Measurements from ENCODE around the gene CCDC71.

Gene CCDC71

GRCh38 chr3:49166752-49167556 lies 823 bp upstream of the CCDC71 start:
- no peak for DNase-seq (ENCODE audit: low read depth)

DNA sequence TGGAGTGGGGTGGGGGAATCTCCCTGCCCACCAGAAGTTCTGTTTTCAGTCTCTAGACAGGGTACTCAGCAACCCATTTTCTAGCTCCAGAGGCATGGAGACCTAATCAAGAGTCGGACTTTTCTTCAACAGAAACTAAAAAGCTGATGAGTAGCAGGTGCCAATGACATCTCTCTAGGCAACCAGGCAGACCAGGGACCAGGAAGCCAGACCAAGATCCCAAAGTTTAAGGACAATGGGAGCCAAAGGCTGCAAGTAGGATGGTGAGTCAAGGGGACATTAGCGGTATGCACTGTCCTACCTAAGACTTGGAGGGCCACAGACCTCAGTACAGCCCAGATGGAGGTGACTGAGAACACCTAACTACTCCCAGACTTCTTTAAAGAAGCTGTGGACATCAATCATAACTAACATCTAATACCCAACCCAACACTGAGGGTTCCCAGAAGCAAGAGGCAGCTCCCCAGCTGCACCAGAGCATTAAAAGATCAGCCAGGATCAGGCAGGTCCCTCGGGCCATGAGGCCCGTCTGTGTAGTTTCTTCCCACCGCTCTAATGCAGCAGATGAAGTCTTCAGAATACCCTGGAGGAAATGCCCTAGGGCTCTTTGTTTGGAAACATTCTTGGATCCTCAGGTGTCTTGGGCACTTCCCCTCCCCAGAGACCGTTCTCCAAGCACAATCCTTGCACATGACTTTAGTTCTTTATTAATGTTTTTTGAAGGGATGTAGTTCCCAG lies 979 bp downstream of the CCDC71 start:
- no peak for DNase-seq (ENCODE audit: low read depth)

DNA sequence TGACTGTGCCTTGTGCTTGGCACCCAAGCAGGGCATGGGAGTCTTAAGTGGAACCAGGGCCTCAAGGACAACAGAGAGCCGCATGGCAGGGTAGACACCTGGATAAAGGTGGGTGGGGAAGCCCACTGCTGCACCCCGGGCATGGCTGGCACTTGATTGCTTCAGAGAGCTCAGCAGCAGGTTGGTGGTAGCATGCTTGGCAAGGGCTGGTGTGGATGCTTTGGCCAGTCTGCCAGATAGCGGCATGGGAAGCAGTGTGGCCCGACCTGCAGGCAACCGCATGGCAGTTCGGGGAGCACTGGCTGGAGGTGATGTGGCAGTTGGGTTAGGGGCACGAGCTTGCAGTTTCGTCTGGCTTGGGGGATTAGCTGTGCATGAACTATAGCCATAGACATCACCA lies 2.5 kb downstream of the CCDC71 start:
- DNase-seq (ENCODE audit: low read depth) = no peak

- no peak for DNase-seq (ENCODE audit: low read depth)
These were observed 3.2 kb downstream of the CCDC71 start for GRCh38 chr3:49162751-49163419.

DNA sequence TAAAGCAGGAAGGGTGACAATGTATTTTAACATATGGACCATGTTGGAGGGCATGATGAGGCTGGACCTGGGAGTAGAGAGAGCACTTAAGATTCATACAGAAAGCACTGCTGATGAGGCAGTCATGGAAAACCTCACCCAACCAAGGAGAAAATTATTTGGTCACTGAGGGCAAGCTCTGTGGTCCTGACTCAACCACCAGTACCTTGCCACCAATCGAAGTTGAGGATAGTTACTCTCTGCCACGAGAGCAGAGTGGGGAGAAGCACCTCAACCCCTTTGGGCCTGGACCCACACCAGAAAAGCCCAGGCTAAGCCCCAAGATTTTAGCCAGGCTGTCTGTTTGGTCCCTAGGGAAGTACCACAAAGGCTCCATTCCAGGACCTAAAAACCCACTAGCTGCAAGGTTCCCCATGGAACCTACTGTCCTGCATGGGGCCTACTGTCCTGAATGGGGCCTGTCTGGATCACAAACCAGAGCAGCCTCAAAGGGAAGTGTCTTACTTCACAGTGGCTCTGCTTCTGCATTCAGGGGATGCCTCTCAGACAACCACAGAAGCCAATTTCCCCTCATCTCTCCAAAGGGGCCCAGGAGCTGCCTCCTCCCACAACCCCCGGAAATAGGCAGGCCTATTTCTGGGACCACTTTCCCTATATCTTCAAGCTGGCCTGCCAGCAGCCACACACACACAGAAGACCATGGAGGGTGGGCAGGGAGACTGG lies 4.2 kb downstream of the CCDC71 start:
- no peak for DNase-seq (ENCODE audit: low read depth)

- no peak for DNase-seq (ENCODE audit: low read depth)
These were observed 4.9 kb downstream of the CCDC71 start for GRCh38 chr3:49161197-49161596.

DNA sequence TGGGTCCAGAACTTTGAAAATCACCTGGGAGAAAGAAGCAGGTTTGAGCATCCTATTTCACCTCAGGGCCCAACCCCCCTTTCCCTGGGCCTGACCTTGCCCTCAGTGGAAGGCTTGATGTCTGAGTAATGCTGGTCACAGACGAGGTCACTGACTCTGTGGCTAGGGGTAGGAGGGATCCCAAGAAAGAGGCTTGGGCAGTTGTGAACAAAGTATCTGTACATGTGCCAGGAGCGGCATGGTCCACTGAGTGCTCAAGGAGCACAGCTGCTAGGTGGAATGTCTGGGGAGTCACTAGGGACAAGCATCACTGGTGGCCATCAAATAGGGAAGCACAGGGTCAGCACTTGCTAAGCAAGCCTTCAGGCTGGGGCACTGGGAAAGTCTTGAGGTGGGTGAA lies 7.3 kb downstream of the CCDC71 start:
- DNase-seq (ENCODE audit: low read depth) = no peak

- peak; percentile 32 for DNase-seq (ENCODE audit: low read depth)
These were observed 7.9 kb downstream of the CCDC71 start for GRCh38 chr3:49158103-49158709.

GRCh38 chr3:49157289-49157688 lies 8.8 kb downstream of the CCDC71 start:
- DNase-seq (ENCODE audit: low read depth) = no peak

- DNase-seq (ENCODE audit: low read depth) = no peak
These were observed 12.7 kb downstream of the CCDC71 start for GRCh38 chr3:49153349-49153912.

GRCh38 chr3:49151610-49152009 lies 14.5 kb downstream of the CCDC71 start:
- no peak for DNase-seq (ENCODE audit: low read depth)

DNA sequence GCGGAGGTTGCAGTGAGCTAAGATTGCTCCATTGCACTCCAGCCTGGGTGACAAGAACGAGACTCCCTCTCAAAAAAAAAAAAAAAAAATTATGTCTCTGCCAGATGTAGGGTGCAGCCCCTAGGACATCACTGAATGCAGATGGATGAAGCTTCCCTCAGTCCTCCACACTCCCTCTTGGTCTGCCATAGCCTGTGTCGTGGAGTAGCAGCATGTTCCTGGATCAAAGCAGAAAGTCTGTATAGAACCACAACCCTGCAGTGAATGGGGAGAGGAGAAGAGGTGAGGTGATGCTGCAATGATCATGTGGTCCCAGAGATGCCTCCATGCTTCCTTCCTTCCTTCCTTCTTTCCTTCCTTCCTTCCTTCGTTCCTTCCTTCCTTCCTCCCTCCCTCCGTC lies 18.0 kb downstream of the CCDC71 start:
- no peak for DNase-seq (ENCODE audit: low read depth)

- no peak for DNase-seq (ENCODE audit: low read depth)
These were observed 26.1 kb downstream of the CCDC71 start for GRCh38 chr3:49140080-49140479.

DNA sequence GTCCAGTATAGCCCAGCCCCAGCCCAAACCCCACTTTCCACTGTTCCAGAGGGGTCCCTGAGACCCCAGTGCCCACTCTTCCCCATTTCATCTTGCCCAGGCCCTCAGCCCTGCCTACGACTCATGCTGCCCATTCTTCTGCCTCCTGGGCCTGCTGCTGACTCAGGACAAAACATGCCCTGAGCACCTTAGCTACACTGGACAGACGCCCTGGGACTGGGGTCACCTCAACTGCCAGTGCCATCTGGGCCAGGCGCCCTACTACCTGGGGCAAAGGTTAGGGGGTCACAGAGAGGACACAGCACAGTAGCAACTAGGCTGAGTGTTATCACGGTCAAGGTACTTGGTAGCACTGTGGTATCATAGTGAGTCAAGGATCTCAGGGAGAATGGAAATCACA lies 30.6 kb downstream of the CCDC71 start:
- DNase-seq (ENCODE audit: low read depth) = no peak

- DNase-seq (ENCODE audit: low read depth) = no peak
These were observed 31.5 kb downstream of the CCDC71 start for GRCh38 chr3:49134471-49135265.

DNA sequence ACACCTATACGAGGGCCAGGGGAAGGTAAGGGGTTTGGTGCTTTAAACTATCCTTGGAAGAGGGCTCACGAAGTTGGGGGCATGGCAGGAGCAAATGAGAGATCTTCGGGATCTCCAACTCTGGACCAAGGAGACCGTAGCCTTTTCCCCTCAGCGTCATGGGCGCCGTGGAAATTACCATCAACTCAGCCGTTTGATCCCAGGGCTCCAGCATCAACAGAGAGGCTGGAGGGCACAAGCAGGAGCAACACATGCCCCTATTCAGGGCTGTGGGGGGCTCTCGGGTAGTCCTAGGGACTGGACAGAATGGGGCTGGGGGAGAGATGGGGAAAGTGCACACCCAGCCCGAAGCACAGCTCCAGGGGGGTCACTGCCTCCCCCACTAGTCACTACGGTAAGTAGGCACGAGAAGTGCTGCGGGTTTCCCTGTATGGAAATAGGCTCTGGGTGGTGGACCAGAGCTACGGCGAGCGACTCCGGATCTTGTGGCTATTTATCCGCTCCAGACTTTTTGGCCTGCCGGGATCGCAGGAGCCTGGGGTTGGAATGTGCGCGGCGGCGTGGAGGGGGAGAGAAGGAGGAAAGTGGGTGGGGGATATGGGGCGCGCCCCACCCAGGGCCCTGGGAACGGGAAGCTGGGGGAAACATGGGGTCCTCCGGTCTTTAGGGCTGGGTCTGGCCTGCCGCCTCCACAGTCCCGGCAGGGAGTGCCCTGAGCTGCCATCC lies 32.7 kb downstream of the CCDC71 start:
- DNase-seq (ENCODE audit: low read depth) = no peak

DNA sequence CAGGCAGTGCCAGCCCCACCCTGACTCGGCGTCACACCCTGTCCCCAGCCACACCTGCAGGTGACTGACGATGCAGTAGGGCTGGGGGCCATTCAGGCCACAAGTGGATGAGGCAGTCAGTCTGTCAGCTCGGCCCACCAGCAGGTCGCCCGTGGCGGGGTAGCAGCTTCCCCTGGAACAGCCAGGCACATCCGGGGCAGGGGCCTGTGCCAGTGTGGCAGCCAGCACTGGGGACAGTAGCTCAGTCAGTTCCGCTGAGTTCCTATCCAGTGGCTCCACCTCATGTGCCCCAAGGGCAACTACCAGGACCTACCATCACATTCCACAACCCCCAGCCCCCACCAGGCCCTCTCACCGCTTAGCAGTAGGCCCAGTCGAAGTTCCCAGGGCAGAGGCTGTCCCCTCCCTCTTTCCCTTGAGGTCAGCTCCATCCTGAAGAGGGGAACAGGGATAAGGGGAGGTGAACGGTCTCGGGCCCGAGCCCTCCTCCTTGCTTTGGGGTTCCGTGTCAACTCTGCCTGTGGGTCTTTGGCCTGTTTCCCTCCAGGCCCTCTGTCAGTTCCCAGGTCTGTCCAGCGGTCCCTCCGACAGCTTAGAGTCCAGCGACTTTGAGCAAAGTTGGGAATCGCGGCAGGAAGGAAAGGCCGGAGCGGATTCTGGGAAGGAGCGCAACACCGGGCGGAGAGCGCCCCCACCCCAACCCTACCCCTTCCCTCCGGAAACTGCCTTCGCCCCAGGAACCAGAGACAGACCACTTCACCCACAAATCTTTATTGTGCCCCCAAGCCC lies 33.5 kb downstream of the CCDC71 start, which contains the start of gene LAMB2:
TSS of gene LAMB2 (minus strand) at position 614 of the 789 bp plus-strand sequence. CDS start at position 431, 183 bp downstream.
- DNase-seq (ENCODE audit: low read depth) = no peak

DNA sequence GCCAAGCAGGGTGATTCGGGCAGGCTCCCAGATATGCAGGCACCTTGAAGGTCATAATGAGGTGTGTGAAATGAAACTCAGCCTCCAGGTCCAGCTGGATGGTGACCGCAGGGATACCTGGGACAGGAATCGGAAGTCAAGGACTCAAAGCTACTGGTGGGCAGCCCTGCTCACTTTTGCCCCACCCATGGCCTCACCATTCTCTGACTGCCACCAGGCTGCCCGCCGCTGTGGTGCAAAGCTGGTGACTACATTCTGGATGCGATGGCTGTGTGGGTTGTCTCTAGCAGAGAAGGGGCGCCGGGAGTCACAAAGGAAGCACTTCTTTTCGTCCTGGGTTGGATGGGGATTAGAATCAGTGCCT lies 34.1 kb downstream of the CCDC71 start:
- DNase-seq (ENCODE audit: low read depth) = no peak

- no peak for DNase-seq (ENCODE audit: low read depth)
These were observed 34.6 kb downstream of the CCDC71 start for GRCh38 chr3:49131576-49131975.

Data from T-helper 22 cell (primary cell).